Measurements from ENCODE around the gene RTN1. TPM values are rescaled to one million over a fixed set of nuclear protein-coding genes. Genes with fewer than 3 reads are reported as not detected.
A peak's percentile ranks its signal among the peaks of the same experiment; 100 is the strongest.

RTN1 gene
- total RNA-seq, 2 experiments from 2014 or later, result not detected

DNA sequence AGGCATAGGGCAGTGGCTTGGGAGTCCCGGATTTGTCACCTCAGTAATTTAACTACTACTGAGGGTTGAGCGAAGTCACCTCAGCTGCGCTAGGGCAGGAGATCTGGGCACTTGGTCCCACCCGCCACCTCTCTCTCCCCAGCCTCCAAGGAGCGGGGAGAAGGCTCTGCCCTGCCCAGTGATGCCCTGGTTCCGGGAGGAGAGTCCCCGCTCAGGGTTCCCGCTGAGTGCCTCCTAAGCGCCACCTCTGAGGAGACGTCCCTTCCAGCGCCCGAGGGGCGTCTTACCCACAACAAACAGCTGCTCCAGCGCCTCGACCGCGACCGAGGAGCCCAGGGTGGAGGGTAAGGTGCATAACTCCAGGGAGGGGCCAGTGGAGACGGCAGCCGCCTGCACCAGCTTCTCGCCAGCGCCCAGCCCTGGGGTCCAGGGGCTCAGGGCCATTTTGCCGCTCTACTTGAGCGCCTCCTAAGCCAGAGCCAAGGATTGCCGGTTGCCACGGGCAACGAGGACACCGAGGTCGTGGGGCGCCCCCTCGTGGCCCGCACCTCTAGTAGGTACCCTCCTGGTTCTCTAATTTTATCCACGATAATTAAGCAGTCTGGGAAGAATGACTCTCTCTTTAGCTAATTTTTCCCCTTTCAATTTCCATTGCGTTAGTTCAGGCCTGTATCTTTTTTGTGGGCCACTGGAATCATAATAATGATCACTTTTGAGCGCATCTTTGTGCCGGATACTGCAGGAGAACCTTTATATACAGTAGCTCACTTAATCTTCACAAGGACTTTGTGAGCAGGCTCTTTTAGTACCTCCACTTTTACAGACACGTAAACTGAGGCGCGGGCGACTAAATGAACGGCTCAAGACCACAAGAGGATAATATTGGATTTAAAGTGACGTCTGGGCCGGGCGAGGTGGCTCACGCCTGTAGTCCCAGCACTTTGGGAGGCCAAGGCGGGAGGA lies 294.0 kb downstream of the RTN1 start, which contains the start of gene CCDC175:
Gene CCDC175, minus strand, starts transcription at position 481 of the 963 bp plus-strand sequence. Its CDS starts 37 bp downstream, at position 444.
- POLR2A ChIA-PET, result interaction anchor here (0.9 kb wide), 1 partner anchor 93 kb away, joined by 3 read pairs; no protein-coding TSS in a partner anchor

DNA sequence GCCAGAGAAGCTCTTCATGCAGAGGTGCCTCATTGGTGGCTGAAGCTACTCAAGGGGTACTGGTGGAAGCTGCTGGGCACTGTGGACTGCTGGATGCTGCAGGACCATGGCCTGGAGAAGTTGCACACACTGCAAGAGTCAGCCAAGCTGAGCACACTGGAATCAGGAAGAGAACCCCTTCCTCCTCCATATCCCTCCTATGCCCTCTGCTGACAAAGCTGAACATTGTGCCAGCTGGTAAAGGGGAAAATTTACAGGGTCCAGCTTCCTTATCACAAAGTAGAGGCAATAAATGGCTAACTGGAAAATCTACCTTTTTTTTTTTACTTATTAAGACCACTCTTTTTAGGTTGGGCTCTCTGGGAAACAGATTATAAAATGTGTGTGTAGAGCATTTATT lies 300.5 kb downstream of the RTN1 start:
- Mint-ChIP-seq H3K27me3 (peaks cover 7% of the 10 kb centered on the region), H3K36me3 (no peaks in the 10 kb centered on the region), H3K4me1 (ENCODE audit: low read depth) (no peaks in the 10 kb centered on the region), H3K9me3 (no peaks in the 10 kb centered on the region), H3K27ac (no peak overlapping the region), H3K4me3 (no peak overlapping the region)
- ChIA-PET CTCF (interaction anchor here (0.7 kb wide), 1 partner anchor 621 kb away, joined by 5 read pairs; no protein-coding TSS in a partner anchor), POLR2A (no interaction called here)
- intact Hi-C loops (cut with micrococcal nuclease), result loop anchor here (10.0 kb wide), 1 partner anchor 615 kb away; no protein-coding TSS in a partner anchor
- DNase-seq, result no peak

More for the DNA sequence above, 294.0 kb downstream of the RTN1 start, which contains the start of gene CCDC175:
- no peaks in the 10 kb centered on the region for H3K36me3 Mint-ChIP-seq
- peak; percentile 89 for DNase-seq
- peak within 1 kb of the TSS; percentile 74 for H3K4me3 Mint-ChIP-seq
- H3K4me1 Mint-ChIP-seq (ENCODE audit: low read depth), result peaks cover 9% of the 10 kb centered on the region
- no peaks in the 10 kb centered on the region for H3K9me3 Mint-ChIP-seq
- intact Hi-C loops (cut with micrococcal nuclease), result loop anchor here (1.0 to 10.0 kb wide), 4 partner anchors 69 to 608 kb away; no protein-coding TSS in a partner anchor
- H3K27ac Mint-ChIP-seq, result no peak within 1 kb of the TSS
- peaks cover 12% of the 10 kb centered on the region for H3K27me3 Mint-ChIP-seq
- CTCF ChIA-PET, result interaction anchor here (0.6 to 2.9 kb wide), 32 partner anchors 9 to 1075 kb away, joined by 3 to 50 read pairs (median 4); partner anchors contain the start of genes GPR135, JKAMP and L3HYPDH

DNA sequence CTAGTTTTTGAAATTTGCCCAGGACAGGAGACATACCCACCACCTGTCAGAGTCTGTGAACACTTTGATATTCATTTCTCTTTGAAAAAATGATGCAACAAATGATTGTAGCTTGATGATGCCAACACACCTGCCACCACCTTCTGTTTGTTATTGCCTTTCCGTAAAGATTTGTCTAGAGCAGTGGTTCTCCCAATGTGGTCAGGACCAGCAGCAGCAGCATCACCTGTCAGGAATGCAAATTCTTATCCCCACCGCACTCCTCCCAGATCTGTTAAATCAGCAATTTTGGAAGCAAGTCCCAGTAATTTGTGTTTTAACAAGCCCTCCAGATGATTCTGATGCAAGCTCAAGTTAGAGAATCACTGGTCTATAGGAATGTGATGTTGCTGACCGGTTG lies 303.9 kb downstream of the RTN1 start:
- ChIA-PET POLR2A (no interaction called here), CTCF (interaction anchor here (2.2 kb wide), 1 partner anchor 10 kb away, joined by 10 read pairs; the partner anchor contains the start of gene CCDC175)
- Mint-ChIP-seq H3K9me3 (no peaks in the 10 kb centered on the region), H3K27me3 (peaks cover 6% of the 10 kb centered on the region), H3K36me3 (no peaks in the 10 kb centered on the region), H3K27ac (no peak overlapping the region), H3K4me1 (ENCODE audit: low read depth) (no peaks in the 10 kb centered on the region), H3K4me3 (no peak overlapping the region)
- DNase-seq, result no peak
- intact Hi-C loops (cut with micrococcal nuclease), result no loop called here

GRCh38 chr14:59566296-59566695 lies 304.3 kb downstream of the RTN1 start:
- no peak overlapping the region for H3K27ac Mint-ChIP-seq
- POLR2A ChIA-PET, result no interaction called here
- no peaks in the 10 kb centered on the region for H3K9me3 Mint-ChIP-seq
- H3K4me1 Mint-ChIP-seq (ENCODE audit: low read depth), result no peaks in the 10 kb centered on the region
- no peaks in the 10 kb centered on the region for H3K36me3 Mint-ChIP-seq
- peaks cover 6% of the 10 kb centered on the region for H3K27me3 Mint-ChIP-seq
- DNase-seq, result no peak
- CTCF ChIA-PET, result interaction anchor here (0.9 to 2.2 kb wide), 2 partner anchors 10 kb away, joined by 3 to 10 read pairs; partner anchors contain the start of gene CCDC175
- intact Hi-C loops (cut with micrococcal nuclease), result no loop called here
- no peak overlapping the region for H3K4me3 Mint-ChIP-seq

GRCh38 chr14:59565087-59565486 lies 305.5 kb downstream of the RTN1 start:
- no peaks in the 10 kb centered on the region for H3K4me1 Mint-ChIP-seq (ENCODE audit: low read depth)
- DNase-seq, result no peak
- no peak overlapping the region for H3K27ac Mint-ChIP-seq
- CTCF ChIA-PET, result interaction anchor here (0.9 kb wide), 1 partner anchor 12 kb away, joined by 3 read pairs; the partner anchor contains the start of gene CCDC175
- intact Hi-C loops (cut with micrococcal nuclease), result no loop called here
- H3K36me3 Mint-ChIP-seq, result no peaks in the 10 kb centered on the region
- H3K4me3 Mint-ChIP-seq, result no peak overlapping the region
- peaks cover 3% of the 10 kb centered on the region for H3K27me3 Mint-ChIP-seq
- POLR2A ChIA-PET, result interaction anchor here (0.5 kb wide), 1 partner anchor 36 kb away, joined by 3 read pairs; no protein-coding TSS in a partner anchor
- no peaks in the 10 kb centered on the region for H3K9me3 Mint-ChIP-seq

DNA sequence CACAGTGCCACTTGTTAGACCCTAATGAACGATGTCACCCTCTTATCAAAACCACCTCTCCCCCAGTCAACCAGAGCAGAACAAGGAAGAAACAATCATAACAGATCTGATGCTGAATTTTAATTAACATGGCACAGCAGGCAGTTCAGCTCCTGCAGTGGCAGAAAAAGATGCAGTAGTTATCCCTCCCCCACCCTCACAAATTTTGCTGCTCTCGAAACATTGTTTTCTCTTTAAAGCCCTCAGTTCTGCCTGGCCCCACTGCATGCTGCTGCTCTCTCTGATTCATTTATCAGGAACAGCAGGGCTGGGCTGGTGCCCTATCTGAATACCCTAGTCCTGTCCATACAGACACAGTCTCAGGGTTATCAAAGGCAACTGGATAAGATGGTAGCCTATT lies 306.2 kb downstream of the RTN1 start:
- Mint-ChIP-seq H3K9me3 (no peaks in the 10 kb centered on the region), H3K4me1 (ENCODE audit: low read depth) (no peaks in the 10 kb centered on the region), H3K27ac (no peak overlapping the region), H3K27me3 (peaks cover 3% of the 10 kb centered on the region), H3K4me3 (no peak overlapping the region), H3K36me3 (no peaks in the 10 kb centered on the region)
- DNase-seq, result no peak
- ChIA-PET POLR2A (no interaction called here), CTCF (no interaction called here)
- intact Hi-C loops (cut with micrococcal nuclease), result no loop called here

- Mint-ChIP-seq H3K27me3 (peaks cover 2% of the 10 kb centered on the region), H3K27ac (no peak overlapping the region), H3K4me3 (no peak overlapping the region), H3K36me3 (no peaks in the 10 kb centered on the region), H3K4me1 (ENCODE audit: low read depth) (no peaks in the 10 kb centered on the region), H3K9me3 (no peaks in the 10 kb centered on the region)
- ChIA-PET CTCF (interaction anchor here (1.1 kb wide), 1 partner anchor 29 kb away, joined by 3 read pairs; no protein-coding TSS in a partner anchor), POLR2A (no interaction called here)
- no peak for DNase-seq
- intact Hi-C loops (cut with micrococcal nuclease), result no loop called here
Observed at GRCh38 chr14:59547310-59547709, 323.3 kb downstream of the RTN1 start.

Small RNA genes lying within 50 kb of the gene (microRNA-seq; reads per million reads assigned to microRNA genes)
- not detected for gene MIR5586 (ENCODE audit: borderline microRNAs expressed, borderline number of aligned reads, borderline replicate concordance)

Other genes starting within 250 kb of the RTN1 start
- not detected for gene LRRC9, start 49.4 kb upstream of the RTN1 start, total RNA-seq
- 10 to 100 TPM; 26.3 to 26.9 TPM for gene PCNX4, start 221.1 kb upstream of the RTN1 start, total RNA-seq

Data from activated CD4-positive, alpha-beta memory T cell treated with anti-CD3 and anti-CD28 coated beads for 36 hours (primary cell).